Measurements from ENCODE around the gene TFF2.

The TFF2 gene

GRCh38 chr21:42313501-42313969 is 37.3 kb downstream of the TFF2 start:
- H3K27ac Mint-ChIP-seq = no peak overlapping the region
- no peaks in the 10 kb centered on the region for H3K4me1 Mint-ChIP-seq
- DNase-seq (ENCODE audit: low spot score in 2 of 2) (no peak), ATAC-seq (peak; percentile 8)
- H3K4me3 Mint-ChIP-seq = no peak overlapping the region
- no peaks in the 10 kb centered on the region for H3K9me3 Mint-ChIP-seq
- no peaks in the 10 kb centered on the region for H3K36me3 Mint-ChIP-seq

- Mint-ChIP-seq H3K9me3 (no peaks in the 10 kb centered on the region), H3K4me1 (no peaks in the 10 kb centered on the region), H3K36me3 (no peaks in the 10 kb centered on the region), H3K27ac (no peak overlapping the region), H3K4me3 (no peak overlapping the region)
- ATAC-seq (no peak), DNase-seq (ENCODE audit: low spot score in 2 of 2) (no peak)
Measured at GRCh38 chr21:42312626-42313104, 38.1 kb downstream of the TFF2 start.

GRCh38 chr21:42311816-42312625 is 38.8 kb downstream of the TFF2 start:
- ATAC-seq = no peak

GRCh38 chr21:42311160-42311559 is 39.6 kb downstream of the TFF2 start:
- Mint-ChIP-seq H3K9me3 (no peaks in the 10 kb centered on the region), H3K4me1 (no peaks in the 10 kb centered on the region), H3K27ac (no peak overlapping the region), H3K36me3 (no peaks in the 10 kb centered on the region), H3K4me3 (no peak overlapping the region)
- DNase-seq (ENCODE audit: low spot score in 2 of 2) = no peak
- no peak for ATAC-seq

More at GRCh38 chr21:42311816-42312625, 38.8 kb downstream of the TFF2 start:
- Mint-ChIP-seq H3K27ac (no peak overlapping the region), H3K4me3 (no peak overlapping the region), H3K36me3 (no peaks in the 10 kb centered on the region), H3K9me3 (no peaks in the 10 kb centered on the region), H3K4me1 (no peaks in the 10 kb centered on the region)
- DNase-seq (ENCODE audit: low spot score in 2 of 2) = peak in 1 of 2 donors; percentile 47

- H3K4me1 Mint-ChIP-seq = no peaks in the 10 kb centered on the region
- ATAC-seq (no peak), DNase-seq (ENCODE audit: low spot score in 2 of 2) (no peak)
- H3K36me3 Mint-ChIP-seq = no peaks in the 10 kb centered on the region
- H3K9me3 Mint-ChIP-seq = no peaks in the 10 kb centered on the region
- no peak overlapping the region for H3K4me3 Mint-ChIP-seq
- no peak overlapping the region for H3K27ac Mint-ChIP-seq
Measured at GRCh38 chr21:42310411-42311001, 40.3 kb downstream of the TFF2 start.

- no peak overlapping the region for H3K4me3 Mint-ChIP-seq
Measured at GRCh38 chr21:42309753-42310213, 41.0 kb downstream of the TFF2 start.

GRCh38 chr21:42308914-42309752 is 41.7 kb downstream of the TFF2 start:
- Mint-ChIP-seq H3K9me3 (no peaks in the 10 kb centered on the region), H3K4me1 (no peaks in the 10 kb centered on the region)
- ATAC-seq = no peak

More at GRCh38 chr21:42309753-42310213, 41.0 kb downstream of the TFF2 start:
- no peaks in the 10 kb centered on the region for H3K9me3 Mint-ChIP-seq
- H3K36me3 Mint-ChIP-seq = no peaks in the 10 kb centered on the region
- H3K27ac Mint-ChIP-seq = no peak overlapping the region
- DNase-seq (ENCODE audit: low spot score in 2 of 2) (peak; percentile 66 to 88), ATAC-seq (peak; percentile 74)
- no peaks in the 10 kb centered on the region for H3K4me1 Mint-ChIP-seq

GRCh38 chr21:42308161-42308913 is 42.5 kb downstream of the TFF2 start:
- H3K4me3 Mint-ChIP-seq = no peak overlapping the region
- no peak overlapping the region for H3K27ac Mint-ChIP-seq
- no peaks in the 10 kb centered on the region for H3K36me3 Mint-ChIP-seq
- no peaks in the 10 kb centered on the region for H3K9me3 Mint-ChIP-seq
- no peak for DNase-seq (ENCODE audit: low spot score in 2 of 2)
- no peaks in the 10 kb centered on the region for H3K4me1 Mint-ChIP-seq
- no peak for ATAC-seq

More at GRCh38 chr21:42308914-42309752, 41.7 kb downstream of the TFF2 start:
- Mint-ChIP-seq H3K4me3 (no peak overlapping the region), H3K36me3 (no peaks in the 10 kb centered on the region), H3K27ac (no peak overlapping the region)
- DNase-seq (ENCODE audit: low spot score in 2 of 2) = no peak

- no peaks in the 10 kb centered on the region for H3K4me1 Mint-ChIP-seq
- ATAC-seq (no peak), DNase-seq (ENCODE audit: low spot score in 2 of 2) (no peak)
- no peak overlapping the region for H3K4me3 Mint-ChIP-seq
- H3K9me3 Mint-ChIP-seq = no peaks in the 10 kb centered on the region
- no peak overlapping the region for H3K27ac Mint-ChIP-seq
- no peaks in the 10 kb centered on the region for H3K36me3 Mint-ChIP-seq
Measured at GRCh38 chr21:42307106-42307505, 43.7 kb downstream of the TFF2 start.

- Mint-ChIP-seq H3K36me3 (no peaks in the 10 kb centered on the region), H3K9me3 (no peaks in the 10 kb centered on the region), H3K4me3 (no peak overlapping the region), H3K4me1 (no peaks in the 10 kb centered on the region), H3K27ac (no peak overlapping the region)
- DNase-seq (ENCODE audit: low spot score in 2 of 2) (no peak), ATAC-seq (no peak)
Measured at GRCh38 chr21:42306366-42307035, 44.3 kb downstream of the TFF2 start.

- H3K27ac Mint-ChIP-seq = no peak overlapping the region
- H3K9me3 Mint-ChIP-seq = no peaks in the 10 kb centered on the region
- no peaks in the 10 kb centered on the region for H3K36me3 Mint-ChIP-seq
- no peak for ATAC-seq
- H3K4me3 Mint-ChIP-seq = no peak overlapping the region
- no peak for DNase-seq (ENCODE audit: low spot score in 2 of 2)
- H3K4me1 Mint-ChIP-seq = no peaks in the 10 kb centered on the region
Measured at GRCh38 chr21:42305707-42306147, 45.1 kb downstream of the TFF2 start.

- Mint-ChIP-seq H3K9me3 (no peaks in the 10 kb centered on the region), H3K27ac (no peak overlapping the region), H3K4me1 (no peaks in the 10 kb centered on the region), H3K36me3 (no peaks in the 10 kb centered on the region), H3K4me3 (no peak overlapping the region)
- DNase-seq (ENCODE audit: low spot score in 2 of 2) (no peak), ATAC-seq (no peak)
Measured at GRCh38 chr21:42304556-42305454, 46.0 kb downstream of the TFF2 start.

GRCh38 chr21:42303443-42303842 is 47.4 kb downstream of the TFF2 start:
- H3K36me3 Mint-ChIP-seq = no peaks in the 10 kb centered on the region
- H3K4me3 Mint-ChIP-seq = no peak overlapping the region
- DNase-seq (ENCODE audit: low spot score in 2 of 2) (no peak), ATAC-seq (no peak)
- H3K9me3 Mint-ChIP-seq = no peaks in the 10 kb centered on the region
- H3K4me1 Mint-ChIP-seq = no peaks in the 10 kb centered on the region
- no peak overlapping the region for H3K27ac Mint-ChIP-seq

Measured in stimulated activated effector memory CD8-positive, alpha-beta T cell treated with anti-CD3 and anti-CD28 coated beads, Interleukin-12 subunit alpha, Interleukin-12 subunit beta, amount 100 ng/mL, for 72 hours (primary cell).